Measurements from ENCODE around the gene PPP1R12B. TPM values are rescaled to one million over a fixed set of nuclear protein-coding genes. Genes with fewer than 3 reads are reported as not detected.
A peak's percentile ranks its signal among the peaks of the same experiment; 100 is the strongest.
"Not testable (repeated sequence)": the region's sequence is repeated elsewhere in the genome, so short reads cannot be mapped to it uniquely, and the experiment has no call there.

PPP1R12B gene
- total RNA-seq, 1 donor from 2014 or later, result 61.6 TPM

- TF ChIP-seq CTCF (IDR thresholded peaks at IDR 0.05; ENCODE audit: unreplicated experiment), result no peak
- Mint-ChIP-seq H3K4me3 (no peak overlapping the region), H3K27me3 (ENCODE audit: low read depth) (no peaks in the 10 kb centered on the region), H3K4me1 (peaks cover 32% of the 10 kb centered on the region), H3K27ac (peak overlapping the region; percentile 93), H3K36me3 (no peaks in the 10 kb centered on the region), H3K9me3 (no peaks in the 10 kb centered on the region)
- no peak for DNase-seq (ENCODE audit: low spot score in 2 of 2, unreplicated experiment in 2 of 2)
Measured at GRCh38 chr1:202411422-202411821, 62.9 kb downstream of the PPP1R12B start.

GRCh38 chr1:202412421-202412820 lies 63.9 kb downstream of the PPP1R12B start:
- not testable (repeated sequence) for H3K27me3 Mint-ChIP-seq (ENCODE audit: low read depth); H3K4me3 Mint-ChIP-seq; DNase-seq (ENCODE audit: low spot score in 2 of 2, unreplicated experiment in 2 of 2); H3K36me3 Mint-ChIP-seq; H3K9me3 Mint-ChIP-seq
- Mint-ChIP-seq H3K4me1 (peaks cover 34% of the 10 kb centered on the region), H3K27ac (peak overlapping the region; percentile 87)

- TF ChIP-seq CTCF (IDR thresholded peaks at IDR 0.05; ENCODE audit: unreplicated experiment), result no peak
- no peaks in the 10 kb centered on the region for H3K9me3 Mint-ChIP-seq
- no peak for DNase-seq (ENCODE audit: low spot score in 2 of 2, unreplicated experiment in 2 of 2)
- no peaks in the 10 kb centered on the region for H3K27me3 Mint-ChIP-seq (ENCODE audit: low read depth)
- peaks cover 40% of the 10 kb centered on the region for H3K4me1 Mint-ChIP-seq
- no peaks in the 10 kb centered on the region for H3K36me3 Mint-ChIP-seq
- H3K4me3 Mint-ChIP-seq, result no peak overlapping the region
- H3K27ac Mint-ChIP-seq, result peak overlapping the region; percentile 95
Measured at GRCh38 chr1:202416641-202417040, 68.1 kb downstream of the PPP1R12B start.

- H3K27ac Mint-ChIP-seq, result peak overlapping the region; percentile 95
- H3K9me3 Mint-ChIP-seq, H3K4me3 Mint-ChIP-seq: not testable (repeated sequence)
Measured at GRCh38 chr1:202417141-202417540, 68.6 kb downstream of the PPP1R12B start.

GRCh38 chr1:202417762-202418201 lies 69.3 kb downstream of the PPP1R12B start:
- Mint-ChIP-seq H3K27ac (peak overlapping the region; percentile 95), H3K4me1 (peaks cover 34% of the 10 kb centered on the region)
- not testable (repeated sequence) for DNase-seq (ENCODE audit: low spot score in 2 of 2, unreplicated experiment in 2 of 2); H3K9me3 Mint-ChIP-seq; H3K27me3 Mint-ChIP-seq (ENCODE audit: low read depth); H3K36me3 Mint-ChIP-seq; H3K4me3 Mint-ChIP-seq

More at GRCh38 chr1:202417141-202417540, 68.6 kb downstream of the PPP1R12B start:
- H3K27me3 Mint-ChIP-seq (ENCODE audit: low read depth); H3K36me3 Mint-ChIP-seq; DNase-seq (ENCODE audit: low spot score in 2 of 2, unreplicated experiment in 2 of 2): not testable (repeated sequence)
- peaks cover 37% of the 10 kb centered on the region for H3K4me1 Mint-ChIP-seq

GRCh38 chr1:202419731-202420130 lies 71.2 kb downstream of the PPP1R12B start:
- not testable (repeated sequence) for H3K27me3 Mint-ChIP-seq (ENCODE audit: low read depth); H3K27ac Mint-ChIP-seq; H3K36me3 Mint-ChIP-seq; DNase-seq (ENCODE audit: low spot score in 2 of 2, unreplicated experiment in 2 of 2); H3K4me3 Mint-ChIP-seq; H3K9me3 Mint-ChIP-seq
- H3K4me1 Mint-ChIP-seq, result peaks cover 34% of the 10 kb centered on the region

- Mint-ChIP-seq H3K4me1 (peaks cover 34% of the 10 kb centered on the region), H3K27ac (peak overlapping the region; percentile 22)
- H3K27me3 Mint-ChIP-seq (ENCODE audit: low read depth); DNase-seq (ENCODE audit: low spot score in 2 of 2, unreplicated experiment in 2 of 2); H3K4me3 Mint-ChIP-seq; H3K9me3 Mint-ChIP-seq; H3K36me3 Mint-ChIP-seq: not testable (repeated sequence)
Measured at GRCh38 chr1:202420422-202421094, 72.1 kb downstream of the PPP1R12B start.

- H3K27ac Mint-ChIP-seq; DNase-seq (ENCODE audit: low spot score in 2 of 2, unreplicated experiment in 2 of 2): not testable (repeated sequence)
Measured at GRCh38 chr1:202422709-202423108, 74.2 kb downstream of the PPP1R12B start.

GRCh38 chr1:202424260-202424659 lies 75.8 kb downstream of the PPP1R12B start:
- not testable (repeated sequence) for H3K27ac Mint-ChIP-seq; H3K27me3 Mint-ChIP-seq (ENCODE audit: low read depth); H3K4me3 Mint-ChIP-seq; H3K9me3 Mint-ChIP-seq; H3K36me3 Mint-ChIP-seq; DNase-seq (ENCODE audit: low spot score in 2 of 2, unreplicated experiment in 2 of 2)
- H3K4me1 Mint-ChIP-seq, result peaks cover 18% of the 10 kb centered on the region

More at GRCh38 chr1:202422709-202423108, 74.2 kb downstream of the PPP1R12B start:
- H3K27me3 Mint-ChIP-seq (ENCODE audit: low read depth); H3K36me3 Mint-ChIP-seq; H3K4me3 Mint-ChIP-seq; H3K9me3 Mint-ChIP-seq: not testable (repeated sequence)
- peaks cover 21% of the 10 kb centered on the region for H3K4me1 Mint-ChIP-seq

- not testable (repeated sequence) for DNase-seq (ENCODE audit: low spot score in 2 of 2, unreplicated experiment in 2 of 2); H3K4me1 Mint-ChIP-seq; H3K27me3 Mint-ChIP-seq (ENCODE audit: low read depth); H3K4me3 Mint-ChIP-seq; H3K27ac Mint-ChIP-seq; H3K9me3 Mint-ChIP-seq
- peaks cover 18% of the 10 kb centered on the region for H3K36me3 Mint-ChIP-seq
Measured at GRCh38 chr1:202430111-202430510, 81.6 kb downstream of the PPP1R12B start.

- H3K27me3 Mint-ChIP-seq (ENCODE audit: low read depth); H3K27ac Mint-ChIP-seq; H3K4me3 Mint-ChIP-seq; DNase-seq (ENCODE audit: low spot score in 2 of 2, unreplicated experiment in 2 of 2); H3K9me3 Mint-ChIP-seq: not testable (repeated sequence)
- Mint-ChIP-seq H3K4me1 (peaks cover 14% of the 10 kb centered on the region), H3K36me3 (peaks cover 14% of the 10 kb centered on the region)
Measured at GRCh38 chr1:202432338-202432737, 83.8 kb downstream of the PPP1R12B start.

Data from mesothelial cell of epicardium (in vitro differentiated cells).